ENCODE results near the gene TGFBR3.

Gene TGFBR3

DNA sequence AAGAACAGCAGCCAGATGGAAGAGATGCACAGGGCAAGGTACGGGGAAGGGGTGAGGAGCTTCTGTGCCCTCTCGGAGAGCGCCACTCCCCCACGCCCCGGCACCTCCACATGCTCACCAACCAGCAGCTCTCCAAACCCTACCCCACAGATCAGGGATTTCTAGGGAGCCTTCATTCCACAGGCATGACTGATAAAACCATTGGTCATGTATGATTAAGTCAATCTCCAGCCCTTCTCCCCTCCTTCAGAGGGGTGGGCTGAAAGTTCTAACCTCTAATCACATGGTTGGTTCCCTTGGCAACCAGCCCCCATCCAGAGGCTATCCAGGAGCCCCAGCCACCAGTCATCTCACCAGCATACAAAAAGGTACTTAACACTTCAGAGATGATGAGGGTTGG, 144.7 kb downstream of the TGFBR3 start:
- no peaks in the 10 kb centered on the region for H4K20me1 ChIP-seq (ENCODE audit: insufficient read depth, low read length)
- no peak overlapping the region for H3K4me3 ChIP-seq (ENCODE audit: low read length)
- H3K36me3 ChIP-seq (replicated peaks; ENCODE audit: low read depth, low read length), result no peaks in the 10 kb centered on the region
- H3K9me3 ChIP-seq (ENCODE audit: insufficient read depth, low read length), result no peaks in the 10 kb centered on the region
- no peaks in the 10 kb centered on the region for H3K79me2 ChIP-seq (ENCODE audit: low read length)
- no peak overlapping the region for H2AFZ ChIP-seq (ENCODE audit: low read depth, low read length)
- no peak for TF ChIP-seq EZH2phosphoT487 (IDR thresholded peaks at IDR 0.05; ENCODE audit: low read depth)
- TF ChIP-seq, protein P1, sequence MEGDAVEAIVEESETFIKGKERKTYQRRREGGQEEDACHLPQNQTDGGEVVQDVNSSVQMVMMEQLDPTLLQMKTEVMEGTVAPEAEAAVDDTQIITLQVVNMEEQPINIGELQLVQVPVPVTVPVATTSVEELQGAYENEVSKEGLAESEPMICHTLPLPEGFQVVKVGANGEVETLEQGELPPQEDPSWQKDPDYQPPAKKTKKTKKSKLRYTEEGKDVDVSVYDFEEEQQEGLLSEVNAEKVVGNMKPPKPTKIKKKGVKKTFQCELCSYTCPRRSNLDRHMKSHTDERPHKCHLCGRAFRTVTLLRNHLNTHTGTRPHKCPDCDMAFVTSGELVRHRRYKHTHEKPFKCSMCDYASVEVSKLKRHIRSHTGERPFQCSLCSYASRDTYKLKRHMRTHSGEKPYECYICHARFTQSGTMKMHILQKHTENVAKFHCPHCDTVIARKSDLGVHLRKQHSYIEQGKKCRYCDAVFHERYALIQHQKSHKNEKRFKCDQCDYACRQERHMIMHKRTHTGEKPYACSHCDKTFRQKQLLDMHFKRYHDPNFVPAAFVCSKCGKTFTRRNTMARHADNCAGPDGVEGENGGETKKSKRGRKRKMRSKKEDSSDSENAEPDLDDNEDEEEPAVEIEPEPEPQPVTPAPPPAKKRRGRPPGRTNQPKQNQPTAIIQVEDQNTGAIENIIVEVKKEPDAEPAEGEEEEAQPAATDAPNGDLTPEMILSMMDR (IDR thresholded peaks at IDR 0.05; ENCODE audit: low read depth, low read length), result no peak
- H3K4me1 ChIP-seq (ENCODE audit: low read length), result peaks cover 2% of the 10 kb centered on the region; the same call in 1 of the 2 replicates
- no peak overlapping the region for H3K27ac ChIP-seq (ENCODE audit: low read length)
- H3K27me3 ChIP-seq (ENCODE audit: low read depth, low read length), result no peaks in the 10 kb centered on the region
- H3K9ac ChIP-seq (ENCODE audit: low read length), result no peak overlapping the region
- H3K4me2 ChIP-seq (ENCODE audit: low read length), result no peak overlapping the region

DNA sequence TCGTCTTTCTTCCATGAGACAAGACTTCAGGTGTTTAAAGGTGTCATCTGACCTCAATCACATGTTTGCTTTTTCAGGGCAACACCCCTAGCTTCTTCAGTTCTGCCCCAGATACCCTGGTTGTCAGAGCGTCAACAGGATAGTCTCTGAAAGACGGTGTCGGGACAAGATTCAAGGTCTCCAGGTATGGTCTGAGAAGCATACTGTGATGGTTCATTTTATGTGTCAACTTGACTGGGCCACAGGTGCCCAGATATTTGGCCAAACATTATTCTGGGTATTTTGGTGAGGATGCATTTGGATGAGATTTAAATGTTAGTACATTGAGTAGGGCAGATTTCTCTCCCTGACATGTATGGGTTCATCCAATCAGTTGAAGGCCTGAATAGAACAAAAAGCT, 148.3 kb downstream of the TGFBR3 start:
- Histone ChIP-seq H3K4me1 (ENCODE audit: low read length) (peaks cover 29% of the 10 kb centered on the region), H3K9ac (ENCODE audit: low read length) (no peak overlapping the region)

DNA sequence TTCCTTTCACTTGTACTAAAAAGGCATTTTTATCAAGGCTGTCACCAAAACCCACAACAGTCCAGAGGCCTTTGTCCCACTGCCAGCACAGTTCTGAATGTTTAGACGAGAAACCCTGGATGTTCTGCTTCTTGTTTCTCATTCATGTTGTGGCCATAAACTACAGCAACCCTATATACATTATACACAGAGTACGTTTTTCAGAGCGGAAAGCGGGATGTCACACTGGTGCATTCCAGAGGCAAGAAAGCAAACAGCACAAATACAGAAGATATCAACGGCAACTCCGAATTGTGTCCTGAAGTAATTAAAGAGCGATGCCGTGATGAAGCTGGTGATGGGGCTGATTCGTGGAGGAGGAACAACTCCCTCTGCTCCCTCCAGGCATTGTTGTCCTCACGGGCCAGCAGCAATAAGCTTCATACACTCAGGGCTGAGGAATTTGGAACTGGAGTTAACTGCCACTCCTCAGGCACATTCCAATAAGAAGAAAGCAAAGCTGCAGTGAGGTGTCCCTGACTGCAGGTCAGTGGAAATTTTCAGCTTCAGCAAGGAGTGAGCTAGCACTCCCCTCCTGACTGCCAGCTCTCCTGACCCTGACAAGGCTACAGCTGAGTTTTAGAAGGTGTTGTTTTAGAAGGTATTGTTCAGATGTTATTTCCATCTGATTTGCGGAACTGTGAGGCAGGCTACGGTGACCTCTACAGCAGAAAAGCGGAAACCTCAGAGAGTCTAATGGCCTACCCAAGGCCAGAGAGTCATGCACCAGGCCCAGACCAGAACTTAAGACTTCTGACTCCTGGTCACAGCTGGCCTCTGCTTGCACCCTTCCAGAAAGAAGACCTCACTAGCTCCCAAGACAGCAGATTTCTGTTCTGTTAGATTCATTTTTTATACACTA, 149.0 kb downstream of the TGFBR3 start:
- Histone ChIP-seq H3K79me2 (ENCODE audit: low read length) (no peaks in the 10 kb centered on the region), H2AFZ (ENCODE audit: low read depth, low read length) (no peak overlapping the region), H3K27me3 (ENCODE audit: low read depth, low read length) (no peaks in the 10 kb centered on the region), H3K36me3 (replicated peaks; ENCODE audit: low read depth, low read length) (no peaks in the 10 kb centered on the region), H4K20me1 (ENCODE audit: insufficient read depth, low read length) (no peaks in the 10 kb centered on the region), H3K4me3 (ENCODE audit: low read length) (no peak overlapping the region), H3K4me1 (ENCODE audit: low read length) (peaks cover 36% of the 10 kb centered on the region), H3K27ac (ENCODE audit: low read length) (no peak overlapping the region), H3K4me2 (ENCODE audit: low read length) (no peak overlapping the region), H3K9me3 (ENCODE audit: insufficient read depth, low read length) (no peaks in the 10 kb centered on the region), H3K9ac (ENCODE audit: low read length) (no peak overlapping the region)
- no peak for TF ChIP-seq EZH2phosphoT487 (IDR thresholded peaks at IDR 0.05; ENCODE audit: low read depth)
- TF ChIP-seq, protein P1 (IDR thresholded peaks at IDR 0.05; ENCODE audit: low read depth, low read length), result no peak

More for the DNA sequence above, 148.3 kb downstream of the TGFBR3 start:
- no peak overlapping the region for H2AFZ ChIP-seq (ENCODE audit: low read depth, low read length)
- H3K27me3 ChIP-seq (ENCODE audit: low read depth, low read length), result no peaks in the 10 kb centered on the region
- H3K4me2 ChIP-seq (ENCODE audit: low read length), result no peak overlapping the region
- no peak overlapping the region for H3K27ac ChIP-seq (ENCODE audit: low read length)
- no peaks in the 10 kb centered on the region for H4K20me1 ChIP-seq (ENCODE audit: insufficient read depth, low read length)
- H3K36me3 ChIP-seq (replicated peaks; ENCODE audit: low read depth, low read length), result no peaks in the 10 kb centered on the region
- no peaks in the 10 kb centered on the region for H3K9me3 ChIP-seq (ENCODE audit: insufficient read depth, low read length)
- no peak for TF ChIP-seq EZH2phosphoT487 (IDR thresholded peaks at IDR 0.05; ENCODE audit: low read depth)
- TF ChIP-seq, protein P1 (IDR thresholded peaks at IDR 0.05; ENCODE audit: low read depth, low read length), result no peak
- H3K79me2 ChIP-seq (ENCODE audit: low read length), result no peaks in the 10 kb centered on the region
- no peak overlapping the region for H3K4me3 ChIP-seq (ENCODE audit: low read length)

DNA sequence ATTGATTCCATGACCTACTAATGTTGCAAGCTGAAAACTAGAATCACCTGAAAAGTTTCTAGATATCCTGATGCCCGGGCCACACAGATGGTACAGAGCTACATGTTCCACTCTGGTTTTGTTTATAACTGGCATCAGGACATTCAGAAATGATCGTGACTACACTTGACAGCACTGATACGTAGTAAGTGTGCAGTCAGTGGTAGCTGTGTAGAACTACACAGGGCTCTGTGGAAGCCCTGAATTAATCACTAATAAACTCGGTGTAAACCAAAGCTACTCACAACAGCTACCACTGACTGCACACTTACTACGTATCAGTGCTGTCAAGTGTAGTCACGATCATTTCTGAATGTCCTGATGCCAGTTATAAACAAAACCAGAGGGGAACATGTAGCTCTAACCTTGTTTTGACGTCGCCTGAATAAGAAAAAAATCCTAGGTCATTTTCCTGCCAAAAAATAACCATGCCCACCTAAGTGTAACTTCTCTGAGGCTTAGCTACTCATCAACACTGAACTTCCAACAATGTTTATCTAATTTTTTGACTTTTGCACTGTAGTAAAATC, 149.7 kb downstream of the TGFBR3 start:
- no peaks in the 10 kb centered on the region for H3K9me3 ChIP-seq (ENCODE audit: insufficient read depth, low read length)
- no peaks in the 10 kb centered on the region for H3K36me3 ChIP-seq (replicated peaks; ENCODE audit: low read depth, low read length)
- H3K4me1 ChIP-seq (ENCODE audit: low read length), result peaks cover 43% of the 10 kb centered on the region
- H3K4me2 ChIP-seq (ENCODE audit: low read length), result no peak overlapping the region
- H3K9ac ChIP-seq (ENCODE audit: low read length), result no peak overlapping the region
- TF ChIP-seq, protein P1 (IDR thresholded peaks at IDR 0.05; ENCODE audit: low read depth, low read length), result no peak
- TF ChIP-seq EZH2phosphoT487 (IDR thresholded peaks at IDR 0.05; ENCODE audit: low read depth), result no peak
- H4K20me1 ChIP-seq (ENCODE audit: insufficient read depth, low read length), result no peaks in the 10 kb centered on the region
- no peak overlapping the region for H3K4me3 ChIP-seq (ENCODE audit: low read length)
- no peaks in the 10 kb centered on the region for H3K27me3 ChIP-seq (ENCODE audit: low read depth, low read length)
- no peak overlapping the region for H2AFZ ChIP-seq (ENCODE audit: low read depth, low read length)
- no peaks in the 10 kb centered on the region for H3K79me2 ChIP-seq (ENCODE audit: low read length)
- H3K27ac ChIP-seq (ENCODE audit: low read length), result no peak overlapping the region

All from OCI-LY3 (cell line).